HepG2 (cell line): ENCODE measurements around the gene CCDC18. TPM values are rescaled to one million over a fixed set of nuclear protein-coding genes. Genes with fewer than 3 reads are reported as not detected.

Source experiments
- ASH2L ChIP-seq: fragments of 300-600, 200-600 bp; sonication (generic); IDR thresholded peaks from 2 replicates; pipeline ENCODE4 v1.7.0; 2017; ENCODE audit warnings: low read depth, mild to moderate bottlenecking, moderate library complexity, mixed read lengths, low read length; ENCODE audit not compliant: insufficient read length
- CERS6 ChIP-seq: sonication (generic); formaldehyde crosslinking; IDR thresholded peaks from 2 replicates; pipeline ENCODE4 v1.5.0; 2020; ENCODE audit warnings: missing genetic modification reagents
- ETV6 ChIP-seq: sonication (generic); formaldehyde crosslinking; conservative IDR thresholded peaks from 2 replicates; pipeline ENCODE4 v1.4.0; 2020; ENCODE audit warnings: missing genetic modification reagents
- HDAC6 ChIP-seq: fragments of 200-600 bp; sonication (generic); IDR thresholded peaks from 2 replicates; pipeline ENCODE4 v1.7.0; 2017; ENCODE audit warnings: mild to moderate bottlenecking, antibody characterized with exemption, low read length, low read depth
- HMG20A ChIP-seq: IDR thresholded peaks from 2 replicates; pipeline ENCODE4 v1.6.1; 2016; ENCODE audit warnings: borderline replicate concordance
- HNF4A ChIP-seq: sonication (generic); formaldehyde crosslinking; IDR thresholded peaks from 2 replicates; pipeline ENCODE4 v1.4.0; 2020; ENCODE audit warnings: missing genetic modification reagents
- KLF11 ChIP-seq: IDR thresholded peaks from 2 replicates; pipeline ENCODE4 v1.6.1; 2016; ENCODE audit warnings: missing compliant biosample characterization
- MED13 ChIP-seq: sonication (generic); formaldehyde crosslinking; IDR thresholded peaks from 2 replicates; pipeline ENCODE4 v1.5.0; 2020; ENCODE audit warnings: missing genetic modification reagents
- MEIS1 ChIP-seq: sonication (generic); formaldehyde crosslinking; IDR thresholded peaks from 2 replicates; pipeline ENCODE4 v1.9.0; 2021; ENCODE audit warnings: mild to moderate bottlenecking, missing genetic modification reagents, moderate library complexity, borderline replicate concordance
- MEIS2 ChIP-seq: sonication (generic); formaldehyde crosslinking; IDR thresholded peaks from 2 replicates; pipeline ENCODE4 v1.9.0; 2021; ENCODE audit warnings: mild to moderate bottlenecking, missing genetic modification reagents
- PHF5A ChIP-seq: IDR thresholded peaks from one replicate; pipeline ENCODE4 v1.6.1; 2018; ENCODE audit warnings: low read depth, missing genetic modification reagents; ENCODE audit not compliant: unreplicated experiment
- PRMT3 ChIP-seq: sonication (generic); formaldehyde crosslinking; IDR thresholded peaks from 2 replicates; pipeline ENCODE4 v1.8.1; 2022; ENCODE audit warnings: low read depth, mild to moderate bottlenecking, moderate library complexity, missing genetic modification reagents, borderline replicate concordance
- TCF7L2 ChIP-seq: IDR thresholded peaks from 2 replicates; pipeline ENCODE4 v1.6.1; 2011; ENCODE audit warnings: mild to moderate bottlenecking, low read depth, low read length, moderate library complexity
- THRA ChIP-seq: sonication (generic); formaldehyde crosslinking; IDR thresholded peaks from 2 replicates; pipeline ENCODE4 v1.4.0; 2020; ENCODE audit warnings: missing genetic modification reagents, borderline replicate concordance
- TSC22D2 ChIP-seq: sonication (generic); formaldehyde crosslinking; IDR thresholded peaks from 2 replicates; pipeline ENCODE4 v1.5.1; 2020; ENCODE audit warnings: missing genetic modification reagents, mild to moderate bottlenecking, borderline replicate concordance
- ZFP37 ChIP-seq: sonication (generic); formaldehyde crosslinking; IDR thresholded peaks from 2 replicates; pipeline ENCODE4 v1.4.0; 2020; ENCODE audit warnings: missing genetic modification reagents, borderline replicate concordance
- ZKSCAN8 ChIP-seq: IDR thresholded peaks from 2 replicates; pipeline ENCODE4 v1.6.1; 2016; ENCODE audit warnings: borderline replicate concordance, missing genetic modification reagents, missing compliant biosample characterization
- ZNF20 ChIP-seq: sonication (generic); formaldehyde crosslinking; IDR thresholded peaks from 2 replicates; pipeline ENCODE4 v1.4.0; 2020; ENCODE audit warnings: mild to moderate bottlenecking, moderate library complexity, missing genetic modification reagents
- ZNF572 ChIP-seq: sonication (generic); formaldehyde crosslinking; IDR thresholded peaks from 2 replicates; pipeline ENCODE4 v1.5.1; 2020; ENCODE audit warnings: mild to moderate bottlenecking, missing genetic modification reagents
- ZNF574 ChIP-seq: sonication (generic); formaldehyde crosslinking; IDR thresholded peaks from 2 replicates; pipeline ENCODE4 v1.4.0; 2020; ENCODE audit warnings: missing genetic modification reagents
- ZNF589 ChIP-seq: sonication (generic); formaldehyde crosslinking; conservative IDR thresholded peaks from 2 replicates; pipeline ENCODE4 v1.8.0; 2022; ENCODE audit warnings: mild to moderate bottlenecking, moderate library complexity, missing genetic modification reagents
- polyA plus RNA-seq, 8 experiments: library from polyadenylated mRNA; depleted of rRNA in 3 of 8; stranded (reverse) in 7 of 8; unstranded in 1 of 8; fragments of >200 nt; fragmentation: Illumina TruSeq in 4 of 8; extraction: Trizol in 4 of 8; gene quantifications; 2 replicates each; pipeline versions ENCODE4 v1.2.1 to v1.2.3, GENCODE V29; 2011 to 2016; ENCODE audit warnings: low read depth in 4 of 8, missing spikeins in 1 of 8, mixed read lengths in 1 of 8; ENCODE audit not compliant: insufficient read depth in 1 of 8
- total RNA-seq, 5 experiments: library from RNA; depleted of rRNA; stranded (reverse); fragments of >200 nt; fragmentation: Illumina TruSeq; extraction: Trizol; gene quantifications; 2 replicates each; pipeline ENCODE4 v1.2.3, GENCODE V29; 2016; ENCODE audit warnings: low read depth in 1 of 5

Gene CCDC18
- total and polyA plus RNA-seq, 2 of the 13 experiments (the other 11 are each of a cell fraction or from before 2014, with no cell fraction given), result 1.9 to 18.4 TPM

GRCh38 chr1:93221913-93222312 is 41.4 kb downstream of the CCDC18 start (continued):
- TF ChIP-seq THRA (CRISPR knock-in tag), result peak; percentile 40; the same call in 1 of the 2 replicates
- TF ChIP-seq TSC22D2 (CRISPR knock-in tag), result no peak
- no peak for TF ChIP-seq HDAC6
- TF ChIP-seq ZKSCAN8 (CRISPR knock-in tag), result peak; percentile 27; the same call in 1 of the 2 replicates
- TF ChIP-seq PRMT3 (CRISPR knock-in tag), result no peak
- TF ChIP-seq MEIS2 (CRISPR knock-in tag), result no peak
- TF ChIP-seq ASH2L, result no peak
- TF ChIP-seq ZFP37 (CRISPR knock-in tag), result no peak
- 0 out of 2 replicates have a peak, but pooled peaks have one; percentile 31 for TF ChIP-seq ZNF574 (CRISPR knock-in tag)
- no peak for TF ChIP-seq MED13
- TF ChIP-seq TCF7L2, result no peak
- TF ChIP-seq ETV6 (CRISPR knock-in tag), result no peak
- TF ChIP-seq ZNF20 (CRISPR knock-in tag), result no peak
- peak; percentile 89 for TF ChIP-seq HNF4A
- TF ChIP-seq PHF5A, result no peak
- TF ChIP-seq KLF11, result no peak
- peak; percentile 69; the same call in 1 of the 2 replicates for TF ChIP-seq HMG20A (CRISPR knock-in tag)
- TF ChIP-seq ZNF589 (CRISPR knock-in tag), result no peak
- no peak for TF ChIP-seq MEIS1 (CRISPR knock-in tag)
- TF ChIP-seq ZNF572, result no peak
- no peak for TF ChIP-seq CERS6 (CRISPR knock-in tag)
